Mucosa of descending colon (tissue), 3 donors: ENCODE results near the gene PHF13. TPM values are rescaled to one million over a fixed set of nuclear protein-coding genes. Genes with fewer than 3 reads are reported as not detected.

Experiments
- ATAC-seq: fragments of 200-7000 bp; cut with Tn5 transposase; one replicate; pipeline ENCODE4 v1.9.1; 2020; ENCODE audit warnings: mild to moderate bottlenecking, moderate library complexity
- DNase-seq, 3 donors: peaks; one replicate each; pipeline ENCODE4 v3.0.0-alpha.2; 2020
- H3K36me3 ChIP-seq: fragments of 200-600 bp; one replicate; pipeline ENCODE4 v1.8.0; 2021; ENCODE audit warnings: low read depth, mild to moderate bottlenecking
- H3K4me1 ChIP-seq: fragments of 200-600 bp; one replicate; pipeline ENCODE4 v1.8.0; 2021; ENCODE audit warnings: low read depth, mild to moderate bottlenecking
- H3K4me3 ChIP-seq: fragments of 200-600 bp; one replicate; pipeline ENCODE4 v1.8.0; 2021; ENCODE audit warnings: mild to moderate bottlenecking
- H3K9me3 ChIP-seq: fragments of 200-600 bp; one replicate; pipeline ENCODE4 v1.8.0; 2021; ENCODE audit warnings: mild to moderate bottlenecking
- intact Hi-C, 2 donors: fragments of 100-400 bp; cut with DNase I in 1 of 2; cut with micrococcal nuclease in 1 of 2; formaldehyde crosslinking; loops; one replicate each; pipeline versions ENCODE4 v1.11.0 to v1.11.1; 2022; cut with DNase I, micrococcal nuclease
- total RNA-seq, 3 donors: library from RNA; stranded (reverse); fragmentation: NEBNext Ultra II Directional in 2 of 3; extraction: Animal tissue kit (Norgen Biotek cat#: 25700) in 2 of 3; gene quantifications; one replicate each; pipeline versions ENCODE4 v1.2.1 to v1.2.4, GENCODE V29; 2021 to 2023
- TF ChIP-seq, protein P1 (sequence below): fragments of 200-600 bp; IDR thresholded peaks from one replicate; pipeline ENCODE4 v1.8.0; 2022; ENCODE audit warnings: antibody characterized with exemption, mild to moderate bottlenecking
- donor health status: DM: no; HTN: no; CAD: no; lungs with moderate emphysema.
- donor health status: DM: no; HTN: no; CAD: no.
- donor health status: DM: no; HTN: yes; CAD: no.

PHF13 gene
- total RNA-seq, 3 donors from 2014 or later = 6.6 to 21.5 (median 8.9) TPM

DNA sequence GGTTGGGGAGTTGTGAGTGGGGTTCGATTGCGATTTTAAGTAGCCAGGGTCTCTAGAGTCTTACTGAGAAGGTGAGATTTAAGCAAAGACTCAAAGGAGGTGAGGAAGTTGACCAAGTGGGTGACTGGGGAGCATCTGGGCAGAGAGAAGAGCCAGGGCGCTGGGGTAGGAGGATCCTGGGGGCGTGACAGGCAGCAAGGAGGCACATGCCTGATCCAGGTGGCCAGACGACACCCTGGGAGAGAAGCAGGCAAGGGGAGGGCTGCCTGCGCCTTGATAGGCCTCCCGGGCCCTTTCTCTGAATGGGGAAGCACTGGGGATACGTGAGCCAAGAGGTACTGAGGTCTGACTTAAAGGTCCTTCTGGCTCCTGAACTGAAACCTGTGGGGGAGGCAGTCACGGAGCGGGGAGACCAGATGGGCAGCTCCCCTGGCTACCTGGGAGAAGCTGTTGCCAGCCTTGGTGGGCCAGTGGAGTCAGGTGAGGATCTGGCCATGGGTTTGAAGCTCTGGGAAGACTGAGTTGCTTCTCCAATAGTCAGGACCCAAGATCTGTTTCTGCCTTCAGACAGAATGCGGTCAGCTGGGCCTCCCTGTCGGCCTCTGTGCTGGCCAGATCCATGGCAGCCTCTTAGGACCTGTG is 28.3 kb upstream of the PHF13 start:
- Histone ChIP-seq H3K4me1 (peaks cover 28% of the 10 kb centered on the region), H3K4me3 (no peak overlapping the region), H3K36me3 (peaks cover 4% of the 10 kb centered on the region), H3K9me3 (no peaks in the 10 kb centered on the region)
- ATAC-seq (no peak), DNase-seq (no peak)
- intact Hi-C loops = no loop called here
- TF ChIP-seq, protein P1, sequence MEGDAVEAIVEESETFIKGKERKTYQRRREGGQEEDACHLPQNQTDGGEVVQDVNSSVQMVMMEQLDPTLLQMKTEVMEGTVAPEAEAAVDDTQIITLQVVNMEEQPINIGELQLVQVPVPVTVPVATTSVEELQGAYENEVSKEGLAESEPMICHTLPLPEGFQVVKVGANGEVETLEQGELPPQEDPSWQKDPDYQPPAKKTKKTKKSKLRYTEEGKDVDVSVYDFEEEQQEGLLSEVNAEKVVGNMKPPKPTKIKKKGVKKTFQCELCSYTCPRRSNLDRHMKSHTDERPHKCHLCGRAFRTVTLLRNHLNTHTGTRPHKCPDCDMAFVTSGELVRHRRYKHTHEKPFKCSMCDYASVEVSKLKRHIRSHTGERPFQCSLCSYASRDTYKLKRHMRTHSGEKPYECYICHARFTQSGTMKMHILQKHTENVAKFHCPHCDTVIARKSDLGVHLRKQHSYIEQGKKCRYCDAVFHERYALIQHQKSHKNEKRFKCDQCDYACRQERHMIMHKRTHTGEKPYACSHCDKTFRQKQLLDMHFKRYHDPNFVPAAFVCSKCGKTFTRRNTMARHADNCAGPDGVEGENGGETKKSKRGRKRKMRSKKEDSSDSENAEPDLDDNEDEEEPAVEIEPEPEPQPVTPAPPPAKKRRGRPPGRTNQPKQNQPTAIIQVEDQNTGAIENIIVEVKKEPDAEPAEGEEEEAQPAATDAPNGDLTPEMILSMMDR = no peak

DNA sequence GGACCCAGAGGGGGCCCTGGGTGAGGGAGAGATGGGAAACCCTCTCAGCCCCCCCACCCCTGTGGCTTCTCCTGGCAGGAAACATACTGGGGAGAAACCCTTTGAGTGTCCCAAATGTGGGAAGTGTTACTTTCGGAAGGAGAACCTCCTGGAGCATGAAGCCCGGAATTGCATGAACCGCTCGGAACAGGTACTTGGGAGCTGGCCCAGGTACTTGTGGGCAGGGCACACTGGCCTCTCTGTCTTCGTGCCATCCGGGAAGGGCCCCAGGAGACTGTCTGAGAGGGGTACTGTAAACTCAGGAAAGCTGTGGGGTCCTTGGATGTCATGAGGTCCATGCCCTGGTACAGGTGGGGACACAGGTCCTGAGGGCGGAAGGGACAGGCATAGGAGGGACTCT is 27.7 kb upstream of the PHF13 start:
- DNase-seq = no peak
- Histone ChIP-seq H3K4me1 (peaks cover 23% of the 10 kb centered on the region), H3K36me3 (peaks cover 4% of the 10 kb centered on the region)

DNA sequence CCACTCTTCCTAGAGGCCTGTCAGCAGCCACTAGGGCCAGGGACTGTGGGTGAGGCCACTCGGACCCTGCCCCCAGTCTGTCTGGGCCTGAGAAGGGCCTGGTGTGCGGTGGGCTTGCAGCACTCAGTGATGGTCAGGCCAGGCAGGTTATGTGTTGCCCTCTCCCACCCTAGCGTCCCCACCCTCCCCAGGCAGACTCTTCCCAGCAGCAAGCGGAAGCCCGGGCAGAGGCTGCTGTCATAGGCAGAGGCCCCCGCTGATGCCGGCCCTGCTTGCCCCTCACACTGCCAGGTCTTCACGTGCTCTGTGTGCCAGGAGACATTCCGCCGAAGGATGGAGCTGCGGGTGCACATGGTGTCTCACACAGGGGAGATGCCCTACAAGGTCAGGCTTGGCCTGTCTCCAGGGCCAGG is 27.1 kb upstream of the PHF13 start:
- H3K4me3 ChIP-seq = no peak overlapping the region
- no peaks in the 10 kb centered on the region for H3K9me3 ChIP-seq
- no peak for ATAC-seq
- intact Hi-C loops = no loop called here
- no peak for DNase-seq
- TF ChIP-seq, protein P1 = no peak
- peaks cover 4% of the 10 kb centered on the region for H3K36me3 ChIP-seq
- peaks cover 18% of the 10 kb centered on the region for H3K4me1 ChIP-seq

More for the DNA sequence above, 27.7 kb upstream of the PHF13 start:
- no peak for ATAC-seq
- intact Hi-C loops = no loop called here
- TF ChIP-seq, protein P1 = no peak
- Histone ChIP-seq H3K9me3 (no peaks in the 10 kb centered on the region), H3K4me3 (no peak overlapping the region)

DNA sequence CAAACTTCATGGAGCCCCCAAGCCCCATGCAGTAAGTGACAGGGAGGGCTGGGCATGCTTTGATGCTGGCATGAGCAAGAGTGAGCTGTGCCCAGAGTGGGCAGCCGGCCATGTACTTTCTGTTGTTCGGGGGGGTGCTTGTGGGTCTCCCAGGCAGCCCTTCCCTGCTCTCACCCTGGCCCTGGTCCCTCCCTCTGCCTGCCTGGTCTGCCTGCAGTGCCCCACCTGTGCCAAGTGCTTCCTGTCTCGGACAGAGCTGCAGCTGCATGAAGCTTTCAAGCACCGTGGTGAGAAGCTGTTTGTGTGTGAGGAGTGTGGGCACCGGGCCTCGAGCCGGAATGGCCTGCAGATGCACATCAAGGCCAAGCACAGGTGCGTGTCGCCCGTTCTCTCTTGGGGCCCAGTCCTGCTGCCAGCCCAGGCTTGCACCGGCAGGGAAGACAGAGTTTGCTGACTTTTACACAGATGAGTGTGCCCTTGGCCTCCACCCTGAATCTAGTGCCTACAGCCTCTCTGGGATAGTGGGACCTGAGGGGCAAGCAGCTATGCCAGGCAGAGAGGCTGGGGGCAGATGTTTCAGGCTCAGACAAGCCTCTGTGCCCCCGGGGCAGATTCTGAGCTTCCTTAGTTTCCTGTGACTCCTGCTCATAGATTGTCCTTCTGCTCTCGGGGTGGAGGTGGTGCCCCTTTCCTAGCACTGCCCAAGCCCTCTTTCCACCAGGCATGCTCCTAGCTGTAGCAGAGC is 26.1 kb upstream of the PHF13 start:
- no peaks in the 10 kb centered on the region for H3K9me3 ChIP-seq
- ATAC-seq = peak; percentile 2
- no peak overlapping the region for H3K4me3 ChIP-seq
- peaks cover 10% of the 10 kb centered on the region for H3K4me1 ChIP-seq
- no peak for DNase-seq
- H3K36me3 ChIP-seq = peaks cover 4% of the 10 kb centered on the region
- TF ChIP-seq, protein P1 = no peak
- intact Hi-C loops = no loop called here

DNA sequence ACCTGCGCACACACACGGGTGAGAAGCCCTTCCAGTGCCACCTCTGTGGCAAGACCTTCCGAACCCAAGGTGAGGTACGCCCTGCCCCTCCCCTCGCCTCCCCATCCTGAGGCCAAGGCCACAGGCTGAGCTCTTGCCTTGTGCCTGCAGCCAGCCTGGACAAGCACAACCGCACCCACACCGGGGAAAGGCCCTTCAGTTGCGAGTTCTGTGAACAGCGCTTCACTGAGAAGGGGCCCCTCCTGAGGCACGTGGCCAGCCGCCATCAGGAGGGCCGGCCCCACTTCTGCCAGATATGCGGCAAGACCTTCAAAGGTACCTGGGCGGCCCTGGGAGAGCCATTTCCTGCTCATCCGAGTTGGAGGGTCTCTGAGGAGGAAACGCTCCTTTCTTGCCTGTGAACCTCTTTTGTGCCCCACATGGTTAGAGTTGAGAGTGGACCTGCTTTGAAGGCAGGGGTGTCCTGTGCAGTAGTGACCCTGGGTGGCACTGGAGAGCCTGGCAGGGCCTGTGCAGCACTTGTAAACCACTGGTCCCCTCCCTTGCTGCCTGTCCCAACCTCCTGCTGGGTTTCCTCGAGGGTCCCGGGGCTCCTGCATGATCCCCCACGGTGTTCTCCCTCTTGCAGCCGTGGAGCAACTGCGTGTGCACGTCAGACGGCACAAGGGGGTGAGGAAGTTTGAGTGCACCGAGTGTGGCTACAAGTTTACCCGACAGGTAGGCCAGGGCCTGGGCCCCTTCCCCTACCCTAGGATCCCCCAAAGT is 25.2 kb upstream of the PHF13 start:
- Histone ChIP-seq H3K4me3 (no peak overlapping the region), H3K4me1 (peaks cover under 1% of the 10 kb centered on the region), H3K36me3 (peaks cover 4% of the 10 kb centered on the region), H3K9me3 (no peaks in the 10 kb centered on the region)
- intact Hi-C loops = no loop called here
- DNase-seq = no peak
- TF ChIP-seq, protein P1 = no peak
- peak; percentile 25 for ATAC-seq
